K562 treated with DMSO at 1 percent for 24 hours (cell line): ENCODE results near the gene CETN1. TPM values are rescaled to one million over a fixed set of nuclear protein-coding genes. Genes with fewer than 3 reads are reported as not detected.

Experiments used
- total RNA-seq: library from RNA; unstranded; fragments of 300-600 nt; gene quantifications from 2 replicates; pipeline ENCODE4 v1.2.3, GENCODE V29; 2022; ENCODE audit warnings: low read depth; ENCODE audit not compliant: insufficient read depth

Gene CETN1
- 0.36 TPM in 1 of 2 replicates, not detected in the other for total RNA-seq

GRCh38 chr18:580154-580553 is at the start of gene CETN1:
Gene CETN1, plus strand, starts transcription at chr18:580380. Its CDS starts 29 bp downstream, at chr18:580409.

Other genes with a start within 250 kb of the CETN1 start
- gene COLEC12, start 79.7 kb upstream of the CETN1 start, total RNA-seq, result not detected in 2 replicates
- gene CLUL1, start 16.6 kb downstream of the CETN1 start, total RNA-seq, result 0.38 and 1.3 TPM in 2 replicates
- gene TYMS, start 77.3 kb downstream of the CETN1 start, total RNA-seq, result 227 and 234 TPM in 2 replicates
- 29.1 and 32.1 TPM in 2 replicates for gene ENOSF1, start 132.2 kb downstream of the CETN1 start, total RNA-seq
- 21.4 and 22.2 TPM in 2 replicates for gene YES1, start 231.9 kb downstream of the CETN1 start, total RNA-seq